ENCODE measurements around the gene WWC1.
"Not testable (repeated sequence)": the region's sequence is repeated elsewhere in the genome, so short reads cannot be mapped to it uniquely, and the experiment has no call there.

WWC1 gene

DNA sequence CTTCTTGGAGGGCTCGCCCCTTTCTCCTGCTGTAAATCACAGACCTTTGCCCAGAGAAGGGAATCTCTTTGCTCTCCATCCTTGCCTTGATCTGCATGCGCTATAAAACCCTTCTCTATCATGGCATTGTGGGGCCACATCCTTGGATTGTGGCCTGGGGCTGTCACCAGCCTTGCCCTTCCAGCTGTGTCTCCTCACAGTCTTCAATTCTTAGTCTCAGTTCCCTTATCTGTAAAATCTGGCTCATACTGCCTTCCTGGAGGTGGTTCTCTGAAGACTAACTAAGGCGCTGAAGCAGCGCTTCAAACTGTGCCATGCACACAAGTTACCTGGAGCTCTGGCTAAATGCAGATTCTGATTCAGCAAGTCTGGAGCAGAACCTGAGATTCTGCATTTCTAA lies 141.5 kb downstream of the WWC1 start:
- TF ChIP-seq, protein P1, sequence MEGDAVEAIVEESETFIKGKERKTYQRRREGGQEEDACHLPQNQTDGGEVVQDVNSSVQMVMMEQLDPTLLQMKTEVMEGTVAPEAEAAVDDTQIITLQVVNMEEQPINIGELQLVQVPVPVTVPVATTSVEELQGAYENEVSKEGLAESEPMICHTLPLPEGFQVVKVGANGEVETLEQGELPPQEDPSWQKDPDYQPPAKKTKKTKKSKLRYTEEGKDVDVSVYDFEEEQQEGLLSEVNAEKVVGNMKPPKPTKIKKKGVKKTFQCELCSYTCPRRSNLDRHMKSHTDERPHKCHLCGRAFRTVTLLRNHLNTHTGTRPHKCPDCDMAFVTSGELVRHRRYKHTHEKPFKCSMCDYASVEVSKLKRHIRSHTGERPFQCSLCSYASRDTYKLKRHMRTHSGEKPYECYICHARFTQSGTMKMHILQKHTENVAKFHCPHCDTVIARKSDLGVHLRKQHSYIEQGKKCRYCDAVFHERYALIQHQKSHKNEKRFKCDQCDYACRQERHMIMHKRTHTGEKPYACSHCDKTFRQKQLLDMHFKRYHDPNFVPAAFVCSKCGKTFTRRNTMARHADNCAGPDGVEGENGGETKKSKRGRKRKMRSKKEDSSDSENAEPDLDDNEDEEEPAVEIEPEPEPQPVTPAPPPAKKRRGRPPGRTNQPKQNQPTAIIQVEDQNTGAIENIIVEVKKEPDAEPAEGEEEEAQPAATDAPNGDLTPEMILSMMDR (conservative IDR thresholded peaks at IDR 0.05) = no peak

GRCh38 chr5:168434001-168434400 lies 142.6 kb downstream of the WWC1 start:
- TF ChIP-seq, protein P1 (conservative IDR thresholded peaks at IDR 0.05) = no peak
- H3K27ac ChIP-seq = no peak overlapping the region

More for the DNA sequence above, 141.5 kb downstream of the WWC1 start:
- H3K27ac ChIP-seq = no peak overlapping the region

GRCh38 chr5:168434746-168435321 lies 143.4 kb downstream of the WWC1 start:
- H3K27ac ChIP-seq = no peak overlapping the region
- TF ChIP-seq, protein P1 (conservative IDR thresholded peaks at IDR 0.05) = no peak

- not testable (repeated sequence) for H3K27ac ChIP-seq
Observed at GRCh38 chr5:168435340-168435739, 143.9 kb downstream of the WWC1 start.

- TF ChIP-seq, protein P1 (conservative IDR thresholded peaks at IDR 0.05) = no peak
- H3K27ac ChIP-seq = no peak overlapping the region
Observed at GRCh38 chr5:168438349-168438748, 146.9 kb downstream of the WWC1 start.

DNA sequence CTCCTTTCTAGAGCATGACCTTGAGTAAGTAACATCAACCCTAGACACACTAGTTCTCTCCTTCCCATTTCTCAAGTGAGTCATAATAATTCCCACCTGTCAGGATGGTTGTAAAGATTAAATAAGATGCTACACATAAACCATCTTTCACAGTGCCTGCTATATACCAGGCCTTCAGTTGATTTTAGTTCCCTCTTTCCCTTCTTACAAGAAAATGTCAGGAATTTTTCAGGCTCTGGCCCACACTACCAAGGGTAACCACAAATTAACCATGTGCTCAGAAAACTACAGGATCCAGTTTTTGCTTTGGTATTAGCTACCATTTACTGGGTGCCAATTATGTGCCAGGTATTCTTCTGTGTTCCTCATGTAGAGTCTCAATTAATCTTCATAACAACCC lies 152.1 kb downstream of the WWC1 start:
- TF ChIP-seq, protein P1 (conservative IDR thresholded peaks at IDR 0.05) = no peak
- H3K27ac ChIP-seq = no peak overlapping the region

DNA sequence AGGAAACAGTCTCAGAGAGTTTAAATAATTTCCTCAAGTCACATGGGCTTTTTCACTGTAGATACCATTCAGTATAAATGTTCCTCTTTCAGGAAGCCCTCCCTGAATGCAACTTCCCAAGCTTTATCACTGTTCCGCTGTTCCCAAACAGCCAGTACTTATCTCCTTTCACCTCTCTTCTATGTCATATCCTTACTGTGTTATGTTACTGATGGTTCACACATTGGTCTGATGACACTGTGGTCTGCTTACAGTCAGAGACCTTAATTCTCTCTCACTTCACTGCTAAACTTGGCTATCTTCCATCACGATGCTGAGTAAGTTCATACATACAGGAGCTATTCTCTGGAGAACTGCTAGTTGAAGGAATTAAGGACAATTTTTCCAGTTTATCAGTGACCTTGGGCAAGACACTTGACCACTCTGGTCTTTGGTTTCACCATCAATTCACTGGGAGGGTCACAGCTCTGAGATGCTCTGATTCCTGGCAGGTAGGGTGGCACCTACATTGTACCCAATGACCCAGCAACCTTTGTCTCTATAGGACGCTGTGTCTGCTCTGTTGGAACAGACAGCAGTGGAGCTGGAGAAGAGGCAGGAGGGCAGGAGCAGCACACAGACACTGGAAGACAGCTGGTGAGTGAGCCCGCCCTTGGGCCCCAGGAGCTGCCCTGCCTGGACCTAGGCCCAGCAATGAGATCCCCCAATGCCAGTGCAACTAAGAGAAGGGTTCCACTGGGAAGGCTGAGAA lies 152.7 kb downstream of the WWC1 start:
- H3K27ac ChIP-seq = no peak overlapping the region
- TF ChIP-seq, protein P1 (conservative IDR thresholded peaks at IDR 0.05) = no peak

DNA sequence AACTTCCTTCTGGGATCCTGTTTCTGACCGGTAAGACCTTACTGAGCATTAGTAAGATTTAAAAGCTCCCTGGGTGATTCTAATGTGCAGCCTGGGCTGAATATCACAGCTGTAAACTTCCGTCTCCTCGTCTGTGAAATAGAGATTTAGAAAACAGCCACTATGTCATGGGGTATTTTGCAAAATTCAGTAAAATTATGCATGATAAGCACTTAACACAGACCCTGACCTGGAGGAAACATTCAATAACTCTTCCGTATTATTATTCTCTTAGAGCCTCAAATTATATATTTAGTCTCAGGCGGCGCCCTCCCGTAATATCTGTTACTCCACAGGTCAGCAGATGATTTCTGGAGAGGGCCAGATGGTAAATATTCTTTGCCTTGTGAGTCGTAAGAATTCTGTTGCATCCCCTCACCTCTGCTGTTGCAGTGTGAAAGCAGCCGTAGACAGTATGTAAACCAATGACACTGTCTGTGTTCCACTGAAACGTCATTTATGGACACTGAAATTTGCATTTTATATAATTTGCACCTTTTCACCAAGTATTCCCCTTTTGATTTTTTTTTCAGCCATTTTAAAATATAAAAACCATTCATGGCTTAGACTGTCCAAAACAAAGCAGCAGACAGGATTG lies 155.7 kb downstream of the WWC1 start:
- H3K27ac ChIP-seq = no peak overlapping the region
- TF ChIP-seq, protein P1 (conservative IDR thresholded peaks at IDR 0.05) = no peak
